HFFc6 (cell line): ENCODE results near the gene HDAC10. TPM values are rescaled to one million over a fixed set of nuclear protein-coding genes. Genes with fewer than 3 reads are reported as not detected.

ENCODE experiments used
- DNase-seq: peaks from one replicate; pipeline ENCODE4 v3.0.0-alpha.2; 2018
- H3K27ac Mint-ChIP-seq: 2 replicates; pipeline ENCODE4 v1.8.0; 2020; ENCODE audit warnings: mild to moderate bottlenecking, mixed read lengths
- H3K27me3 Mint-ChIP-seq: 2 replicates; pipeline ENCODE4 v1.8.0; 2021; ENCODE audit warnings: mild to moderate bottlenecking, moderate library complexity, mixed read lengths; ENCODE audit not compliant: insufficient read depth
- H3K36me3 Mint-ChIP-seq: 2 replicates; pipeline ENCODE4 v1.8.0; 2021; ENCODE audit warnings: low read depth, mixed read lengths
- H3K4me1 Mint-ChIP-seq: 2 replicates; pipeline ENCODE4 v1.8.0; 2020; ENCODE audit warnings: low read depth, mixed read lengths
- H3K4me3 Mint-ChIP-seq: 2 replicates; pipeline ENCODE4 v1.8.0; 2020; ENCODE audit warnings: mild to moderate bottlenecking, moderate library complexity, mixed read lengths
- H3K9me3 Mint-ChIP-seq: 2 replicates; pipeline ENCODE4 v1.8.0; 2020; ENCODE audit warnings: mild to moderate bottlenecking, mixed read lengths
- total RNA-seq, 6 experiments: library from RNA; stranded (reverse); fragmentation: NEBNext Ultra II Directional; extraction: Animal tissue kit (Norgen Biotek cat#: 25700); gene quantifications; 2 replicates in 1 of 6; 3 replicates in 5 of 6; pipeline ENCODE4 v1.2.3, GENCODE V29; 2021
- TF ChIP-seq, protein P1 (sequence below): fragments of 200-600 bp; sonication (generic); IDR thresholded peaks from 2 replicates; pipeline ENCODE4 v1.5.0; 2021; ENCODE audit warnings: antibody characterized with exemption, mild to moderate bottlenecking

HDAC10 gene
- total RNA-seq, 6 experiments from 2014 or later = 24.2 to 30.9 (median 28.9) TPM

DNA sequence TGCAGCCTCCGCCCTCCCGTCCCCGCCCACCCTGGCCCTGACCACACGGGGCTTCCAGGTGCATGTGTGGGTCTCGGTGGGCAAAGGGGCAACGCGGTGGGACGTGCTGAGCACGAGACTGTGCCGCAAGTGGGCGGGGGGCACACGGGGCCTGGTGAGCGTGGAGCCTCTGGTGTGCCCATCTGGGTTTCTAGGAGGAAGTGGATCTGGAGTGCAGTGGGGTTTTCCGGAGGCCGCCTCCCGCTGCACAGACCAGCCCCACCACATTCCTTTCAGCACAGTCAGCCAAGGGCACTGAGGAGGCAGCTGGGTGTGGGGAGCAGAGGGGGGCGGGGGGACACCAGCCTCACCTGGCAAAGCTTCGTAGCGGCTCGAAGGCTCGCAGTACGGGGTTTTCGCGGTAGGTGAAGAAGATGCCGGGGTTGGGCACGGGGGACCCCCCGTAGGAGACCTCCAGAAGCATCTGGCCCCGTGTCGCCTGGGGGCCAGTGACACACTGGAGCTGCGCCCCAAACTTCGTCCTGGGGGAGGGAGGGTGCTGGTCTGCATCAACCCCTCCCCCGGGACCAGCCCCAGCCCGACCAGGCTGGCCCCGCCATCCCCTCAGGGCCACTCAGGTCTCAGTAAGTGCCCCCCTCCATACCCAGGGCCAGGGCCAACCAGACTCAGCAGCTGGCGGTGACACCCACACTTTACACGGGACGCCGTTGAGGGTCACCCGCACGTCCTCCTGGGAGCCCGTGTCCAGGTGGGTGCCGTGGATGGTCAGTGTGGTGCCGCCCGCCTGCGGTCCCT lies 31.5 kb upstream of the HDAC10 start:
- Mint-ChIP-seq H3K27me3 (peaks cover 11% of the 10 kb centered on the region), H3K36me3 (peaks cover 4% of the 10 kb centered on the region; the same call in 1 of the 2 replicates), H3K4me1 (peaks cover 5% of the 10 kb centered on the region; the same call in 1 of the 2 replicates), H3K27ac (peak overlapping the region; percentile 58), H3K4me3 (no peak overlapping the region), H3K9me3 (no peaks in the 10 kb centered on the region)
- TF ChIP-seq, protein P1, sequence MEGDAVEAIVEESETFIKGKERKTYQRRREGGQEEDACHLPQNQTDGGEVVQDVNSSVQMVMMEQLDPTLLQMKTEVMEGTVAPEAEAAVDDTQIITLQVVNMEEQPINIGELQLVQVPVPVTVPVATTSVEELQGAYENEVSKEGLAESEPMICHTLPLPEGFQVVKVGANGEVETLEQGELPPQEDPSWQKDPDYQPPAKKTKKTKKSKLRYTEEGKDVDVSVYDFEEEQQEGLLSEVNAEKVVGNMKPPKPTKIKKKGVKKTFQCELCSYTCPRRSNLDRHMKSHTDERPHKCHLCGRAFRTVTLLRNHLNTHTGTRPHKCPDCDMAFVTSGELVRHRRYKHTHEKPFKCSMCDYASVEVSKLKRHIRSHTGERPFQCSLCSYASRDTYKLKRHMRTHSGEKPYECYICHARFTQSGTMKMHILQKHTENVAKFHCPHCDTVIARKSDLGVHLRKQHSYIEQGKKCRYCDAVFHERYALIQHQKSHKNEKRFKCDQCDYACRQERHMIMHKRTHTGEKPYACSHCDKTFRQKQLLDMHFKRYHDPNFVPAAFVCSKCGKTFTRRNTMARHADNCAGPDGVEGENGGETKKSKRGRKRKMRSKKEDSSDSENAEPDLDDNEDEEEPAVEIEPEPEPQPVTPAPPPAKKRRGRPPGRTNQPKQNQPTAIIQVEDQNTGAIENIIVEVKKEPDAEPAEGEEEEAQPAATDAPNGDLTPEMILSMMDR = no peak
- DNase-seq = peak; percentile 39

DNA sequence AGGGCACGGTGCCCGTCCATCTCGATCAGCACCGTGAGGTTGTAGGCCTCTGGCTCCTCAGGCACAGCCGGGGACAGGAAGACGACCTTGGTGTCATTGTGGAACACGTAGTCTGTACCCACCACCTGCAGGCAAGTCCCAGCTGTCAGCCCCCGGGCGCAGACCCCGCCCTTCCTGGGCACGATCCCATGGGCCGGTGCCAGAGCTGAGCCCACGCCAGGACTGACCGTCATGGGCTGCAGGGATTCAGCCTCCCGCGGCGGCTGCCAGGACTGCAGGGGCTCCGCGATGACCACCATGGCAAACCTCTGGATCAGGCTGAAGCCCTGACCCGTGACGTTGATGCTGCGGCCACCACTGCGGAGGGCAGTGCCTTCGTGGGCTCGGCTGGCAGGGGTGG lies 30.9 kb upstream of the HDAC10 start:
- no peaks in the 10 kb centered on the region for H3K9me3 Mint-ChIP-seq
- H3K4me3 Mint-ChIP-seq = no peak overlapping the region
- H3K27ac Mint-ChIP-seq = no peak overlapping the region
- peaks cover 10% of the 10 kb centered on the region; the same call in 1 of the 2 replicates for H3K36me3 Mint-ChIP-seq
- TF ChIP-seq, protein P1 = no peak
- H3K27me3 Mint-ChIP-seq = peaks cover 14% of the 10 kb centered on the region
- peaks cover 5% of the 10 kb centered on the region; the same call in 1 of the 2 replicates for H3K4me1 Mint-ChIP-seq
- no peak for DNase-seq

DNA sequence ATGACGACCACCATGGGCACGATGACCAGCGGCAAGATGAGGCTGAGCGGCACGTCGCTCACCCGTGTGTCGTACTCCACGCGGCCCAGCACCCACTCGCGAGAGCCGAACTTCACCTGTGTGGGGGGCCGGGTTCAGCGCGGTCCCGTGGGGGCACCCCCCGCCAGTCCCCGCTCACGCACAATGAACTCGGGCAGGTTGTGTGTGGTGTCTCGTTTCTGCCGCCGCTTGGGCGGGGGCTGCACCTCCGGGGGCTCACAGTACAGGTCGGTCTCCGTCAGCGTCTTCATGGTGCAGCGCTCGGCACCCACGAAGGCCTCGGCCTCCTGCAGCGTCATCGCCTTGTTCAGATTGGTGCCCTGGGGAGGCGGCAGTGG lies 30.3 kb upstream of the HDAC10 start:
- no peaks in the 10 kb centered on the region for H3K9me3 Mint-ChIP-seq
- H3K27ac Mint-ChIP-seq = no peak overlapping the region
- no peak for DNase-seq
- H3K4me1 Mint-ChIP-seq = peaks cover 5% of the 10 kb centered on the region; the same call in 1 of the 2 replicates
- peaks cover 15% of the 10 kb centered on the region; the same call in 1 of the 2 replicates for H3K36me3 Mint-ChIP-seq
- H3K4me3 Mint-ChIP-seq = no peak overlapping the region
- H3K27me3 Mint-ChIP-seq = peaks cover 16% of the 10 kb centered on the region
- TF ChIP-seq, protein P1 = no peak

DNA sequence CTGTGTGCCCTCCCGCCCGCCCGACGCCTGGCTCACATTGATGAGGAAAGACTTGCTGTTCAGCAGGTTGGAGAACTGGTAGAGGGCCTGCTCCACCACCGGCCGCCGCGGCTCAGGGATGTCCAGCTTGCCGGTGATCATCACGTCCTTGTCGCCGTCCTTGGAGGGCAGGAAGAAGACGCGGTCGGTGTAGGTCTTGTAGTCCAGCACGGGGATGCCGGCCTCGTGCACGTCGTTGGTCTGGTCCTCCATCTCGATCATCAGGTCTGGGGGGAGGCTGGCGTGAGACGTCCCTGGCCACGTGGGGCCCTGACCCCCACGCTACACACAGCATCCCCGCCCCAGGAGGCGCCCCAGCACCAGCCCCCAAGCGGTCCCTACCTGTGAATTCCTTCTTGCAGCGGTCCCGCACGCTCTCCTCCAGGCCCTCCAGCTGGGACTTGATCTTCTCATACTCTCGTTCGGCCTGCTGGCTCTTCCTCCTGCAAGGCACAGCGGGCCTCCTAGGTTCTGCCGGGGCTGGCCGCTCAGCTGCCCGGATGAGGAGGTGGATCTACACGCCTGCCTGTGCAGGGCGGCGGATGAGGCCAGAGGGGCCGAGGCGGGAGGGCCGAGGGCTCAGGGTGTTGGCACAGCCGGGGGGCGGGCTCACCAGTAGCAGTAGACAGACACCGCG lies 29.8 kb upstream of the HDAC10 start:
- peaks cover 5% of the 10 kb centered on the region; the same call in 1 of the 2 replicates for H3K4me1 Mint-ChIP-seq
- peaks cover 15% of the 10 kb centered on the region; the same call in 1 of the 2 replicates for H3K36me3 Mint-ChIP-seq
- no peak for DNase-seq
- H3K27ac Mint-ChIP-seq = no peak overlapping the region; the same call in 1 of the 2 replicates
- no peaks in the 10 kb centered on the region for H3K9me3 Mint-ChIP-seq
- peaks cover 15% of the 10 kb centered on the region for H3K27me3 Mint-ChIP-seq
- H3K4me3 Mint-ChIP-seq = no peak overlapping the region
- TF ChIP-seq, protein P1 = no peak

DNA sequence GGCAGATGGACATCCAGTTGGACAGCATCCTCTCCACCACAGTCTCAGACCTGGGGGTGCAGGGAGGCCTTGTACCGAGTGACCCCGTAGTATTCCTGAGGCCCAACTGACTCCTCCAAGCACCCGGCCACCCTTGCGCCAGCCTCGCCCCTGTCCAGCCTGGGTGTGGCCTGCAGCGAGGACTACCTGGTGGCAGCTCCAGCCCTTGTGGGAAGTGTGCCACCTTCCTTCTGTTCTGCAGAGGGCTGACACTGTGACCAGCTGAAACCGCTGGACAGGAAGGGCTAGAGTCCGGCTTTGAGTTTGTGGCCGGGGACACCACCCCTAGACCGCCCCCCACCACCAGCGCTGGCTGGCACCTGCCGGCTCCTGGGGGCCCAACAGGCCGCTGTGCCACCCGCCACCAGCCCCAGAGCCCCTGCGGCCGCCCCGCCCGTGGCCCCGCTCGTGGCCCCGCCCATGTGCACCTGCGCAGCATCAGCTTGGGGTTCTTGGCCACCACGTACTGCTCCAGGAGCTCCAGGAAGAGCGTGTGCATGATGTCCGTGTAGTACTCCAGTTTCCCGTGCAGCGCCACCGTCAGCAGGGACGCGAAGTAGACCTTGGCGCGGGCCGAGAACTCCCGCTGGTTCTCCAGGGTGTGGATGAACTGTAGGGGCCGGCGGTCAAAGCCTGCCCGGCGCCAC lies 29.1 kb upstream of the HDAC10 start:
- peaks cover 12% of the 10 kb centered on the region for H3K27me3 Mint-ChIP-seq
- DNase-seq = no peak
- H3K9me3 Mint-ChIP-seq = no peaks in the 10 kb centered on the region
- TF ChIP-seq, protein P1 = no peak
- H3K36me3 Mint-ChIP-seq = peaks cover 15% of the 10 kb centered on the region; the same call in 1 of the 2 replicates
- H3K4me1 Mint-ChIP-seq = peaks cover 5% of the 10 kb centered on the region; the same call in 1 of the 2 replicates
- no peak overlapping the region for H3K4me3 Mint-ChIP-seq
- H3K27ac Mint-ChIP-seq = no peak overlapping the region
